ENCODE data around the gene PIGS. TPM values are rescaled to one million over a fixed set of nuclear protein-coding genes. Genes with fewer than 3 reads are reported as not detected.

The PIGS gene
- total and polyA plus RNA-seq, 9 of the 15 experiments (the other 6 are each of a cell fraction or from before 2014, with no cell fraction given) = 47.5 to 138 (median 57.6) TPM

DNA sequence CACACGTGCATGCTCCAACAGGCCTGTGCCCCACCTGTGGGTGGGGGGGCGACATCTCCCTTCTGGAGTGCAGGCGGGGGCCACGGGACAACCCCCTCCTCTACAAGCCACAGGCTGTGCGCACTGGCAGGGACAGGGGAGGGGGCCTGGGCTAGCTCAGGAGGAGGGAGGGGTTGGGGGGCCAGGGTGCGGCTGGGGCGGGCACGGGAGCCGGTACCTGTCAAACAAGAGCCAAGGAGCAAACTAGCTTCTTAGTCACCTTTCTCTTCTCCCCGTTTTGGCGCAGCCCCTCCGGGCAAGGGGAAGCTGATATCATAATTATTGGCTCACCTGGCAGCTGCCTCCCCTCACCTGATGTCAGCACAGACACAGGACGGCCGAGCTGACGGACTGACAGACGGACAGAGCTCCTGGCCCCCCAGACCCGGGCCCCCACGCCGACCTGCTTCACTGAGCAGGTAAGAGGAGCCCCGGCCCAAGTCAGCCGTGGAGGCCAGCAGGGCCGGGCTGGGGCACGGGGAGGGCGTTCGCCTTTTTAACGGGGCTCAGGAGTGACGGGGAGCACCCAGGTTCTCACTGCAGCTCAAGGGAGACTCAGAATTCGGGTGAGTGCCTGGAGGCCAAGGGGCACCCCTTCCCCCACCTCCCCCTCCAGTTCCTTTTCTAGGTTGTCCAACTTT lies 65.2 kb downstream of the PIGS start, which contains the start of gene FOXN1:
TSS of gene FOXN1 (plus strand) at position 363 of the 680 bp plus-strand sequence. CDS start 17,622 bp downstream, outside the sequence.
- H3K4me2 ChIP-seq (ENCODE audit: insufficient read depth, low read length) = no peak within 1 kb of the TSS
- in situ Hi-C loops (cut with MboI) (no loop called here), intact Hi-C loops (cut with micrococcal nuclease) (no loop called here)
- peaks cover 32 to 55% of the 10 kb centered on the region in 2 experiments for H3K27me3 ChIP-seq (ENCODE audit: control insufficient read depth in 2 of 2, insufficient read depth in 2 of 2, low read length in 2 of 2)
- H3K9me1 ChIP-seq (ENCODE audit: control insufficient read depth, insufficient read depth, low read length) = no peaks in the 10 kb centered on the region
- DNase-seq (ENCODE audit: extremely low read depth in 1 of 4, low spot score in 3 of 4) = no peak
- FAIRE-seq = no peak
- TF ChIP-seq, protein P1, sequence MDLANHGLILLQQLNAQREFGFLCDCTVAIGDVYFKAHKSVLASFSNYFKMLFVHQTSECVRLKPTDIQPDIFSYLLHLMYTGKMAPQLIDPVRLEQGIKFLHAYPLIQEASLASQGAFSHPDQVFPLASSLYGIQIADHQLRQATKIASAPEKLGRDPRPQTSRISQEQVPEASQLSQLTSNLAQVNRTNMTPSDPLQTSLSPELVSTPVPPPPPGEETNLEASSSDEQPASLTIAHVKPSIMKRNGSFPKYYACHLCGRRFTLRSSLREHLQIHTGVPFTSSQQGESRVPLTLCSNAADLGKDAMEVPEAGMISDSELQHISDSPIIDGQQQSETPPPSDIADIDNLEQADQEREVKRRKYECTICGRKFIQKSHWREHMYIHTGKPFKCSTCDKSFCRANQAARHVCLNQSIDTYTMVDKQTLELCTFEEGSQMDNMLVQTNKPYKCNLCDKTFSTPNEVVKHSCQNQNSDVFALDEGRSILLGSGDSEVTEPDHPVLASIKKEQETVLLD (IDR thresholded peaks at IDR 0.05) = no peak
- TF ChIP-seq NFE2 (IDR thresholded peaks at IDR 0.05; ENCODE audit: low read depth) (no peak), TCF7 (IDR thresholded peaks at IDR 0.05; ENCODE audit: borderline replicate concordance) (no peak), HDGF (IDR thresholded peaks at IDR 0.05) (no peak), RAD21 (CRISPR knock-in tag; conservative IDR thresholded peaks at IDR 0.05 in 1 of 2, IDR thresholded peaks at IDR 0.05 in 1 of 2) (no peak), TAL1 (IDR thresholded peaks at IDR 0.05) (no peak), ZNF76 (CRISPR knock-in tag; IDR thresholded peaks at IDR 0.05; ENCODE audit: borderline replicate concordance) (no peak), GTF2A2 (tag; IDR thresholded peaks at IDR 0.05) (no peak), DPF2 (IDR thresholded peaks at IDR 0.05) (no peak), NFATC3 (IDR thresholded peaks at IDR 0.05) (no peak)
- TF ChIP-seq, protein P2, sequence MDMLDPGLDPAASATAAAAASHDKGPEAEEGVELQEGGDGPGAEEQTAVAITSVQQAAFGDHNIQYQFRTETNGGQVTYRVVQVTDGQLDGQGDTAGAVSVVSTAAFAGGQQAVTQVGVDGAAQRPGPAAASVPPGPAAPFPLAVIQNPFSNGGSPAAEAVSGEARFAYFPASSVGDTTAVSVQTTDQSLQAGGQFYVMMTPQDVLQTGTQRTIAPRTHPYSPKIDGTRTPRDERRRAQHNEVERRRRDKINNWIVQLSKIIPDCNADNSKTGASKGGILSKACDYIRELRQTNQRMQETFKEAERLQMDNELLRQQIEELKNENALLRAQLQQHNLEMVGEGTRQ (CRISPR knock-in tag; IDR thresholded peaks at IDR 0.05) = no peak
- TF ChIP-seq, protein P3, sequence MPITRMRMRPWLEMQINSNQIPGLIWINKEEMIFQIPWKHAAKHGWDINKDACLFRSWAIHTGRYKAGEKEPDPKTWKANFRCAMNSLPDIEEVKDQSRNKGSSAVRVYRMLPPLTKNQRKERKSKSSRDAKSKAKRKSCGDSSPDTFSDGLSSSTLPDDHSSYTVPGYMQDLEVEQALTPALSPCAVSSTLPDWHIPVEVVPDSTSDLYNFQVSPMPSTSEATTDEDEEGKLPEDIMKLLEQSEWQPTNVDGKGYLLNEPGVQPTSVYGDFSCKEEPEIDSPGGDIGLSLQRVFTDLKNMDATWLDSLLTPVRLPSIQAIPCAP (CRISPR knock-in tag; IDR thresholded peaks at IDR 0.05; ENCODE audit: borderline replicate concordance) = no peak
- H3K9ac ChIP-seq (ENCODE audit: insufficient read depth in 1 of 2, low read depth in 2 of 2, low read length in 2 of 2) = no peak within 1 kb of the TSS
- ATAC-seq = no peak
- WGBS (ENCODE audit: insufficient coverage, low coverage, missing lambda C conversion rate) = 4% methylated on average over 22 of the region's 28 CpGs
- POLR2A ChIA-PET = no interaction called here
- no peaks in the 10 kb centered on the region for H3K79me2 ChIP-seq (ENCODE audit: control insufficient read depth, insufficient read depth, low read length)
- H3K4me3 ChIP-seq = no peak within 1 kb of the TSS
- BruUV-seq (replicated peaks) = no TSS peak
- CTCF ChIA-PET (ENCODE audit: low intra/inter-chr PET ratio) = no interaction called here
- H3K36me3 ChIP-seq (ENCODE audit: control insufficient read depth, insufficient read depth, low read length) = no peaks in the 10 kb centered on the region
- no peaks in the 10 kb centered on the region for H3K9me3 ChIP-seq (replicated peaks; ENCODE audit: control insufficient read depth, insufficient read depth, low read depth, low read length)
- peaks cover 0 to 13% of the 10 kb centered on the region in 2 experiments; a peak in 1 of 5 replicates for H3K4me1 ChIP-seq (replicated peaks in 1 of 2; ENCODE audit: control insufficient read depth in 2 of 2, insufficient read depth in 2 of 2, low read length in 2 of 2)
- H4K20me1 ChIP-seq (replicated peaks; ENCODE audit: control insufficient read depth, insufficient read depth, low read length) = peaks cover 10% of the 10 kb centered on the region
- H2AFZ ChIP-seq (ENCODE audit: low read depth, low read length) = no peak within 1 kb of the TSS
- H3K27ac ChIP-seq (ENCODE audit: extremely low read depth, low read depth, low read length) = no peak within 1 kb of the TSS
